HG02981 (cell line): ENCODE data around the gene FCER2.

Experiments used
- ATAC-seq: cut with Tn5 transposase; IDR thresholded peaks from one replicate; pipeline ENCODE4 v1.9.1; 2021; ENCODE audit warnings: mild to moderate bottlenecking, moderate library complexity; ENCODE audit not compliant: unreplicated experiment

Gene FCER2

GRCh38 chr19:7733376-7733775, 31.4 kb upstream of the FCER2 start:
- ATAC-seq = no peak

- ATAC-seq = no peak
Measured at GRCh38 chr19:7732045-7732444, 30.1 kb upstream of the FCER2 start, which contains the start of gene CLEC4G. CLEC4G (minus strand) TSS chr19:7732110; CDS start chr19:7732102, 8 bp downstream.

GRCh38 chr19:7731615-7732014, 29.7 kb upstream of the FCER2 start:
- no peak for ATAC-seq

GRCh38 chr19:7731218-7731595, 29.3 kb upstream of the FCER2 start:
- ATAC-seq = no peak

- ATAC-seq = no peak
Measured at GRCh38 chr19:7730286-7731217, 28.6 kb upstream of the FCER2 start.

GRCh38 chr19:7729831-7730285, 27.9 kb upstream of the FCER2 start:
- no peak for ATAC-seq

GRCh38 chr19:7729211-7729610, 27.3 kb upstream of the FCER2 start:
- ATAC-seq = no peak

GRCh38 chr19:7725791-7726190, 23.9 kb upstream of the FCER2 start:
- no peak for ATAC-seq

- ATAC-seq = no peak
Measured at GRCh38 chr19:7722231-7722651, 20.3 kb upstream of the FCER2 start.

GRCh38 chr19:7720351-7720750, 18.4 kb upstream of the FCER2 start:
- ATAC-seq = no peak

GRCh38 chr19:7718668-7719067, 16.7 kb upstream of the FCER2 start:
- no peak for ATAC-seq

GRCh38 chr19:7716762-7717161, 14.8 kb upstream of the FCER2 start:
- ATAC-seq = no peak

GRCh38 chr19:7715671-7716070, 13.7 kb upstream of the FCER2 start:
- no peak for ATAC-seq

GRCh38 chr19:7710616-7711015, 8.7 kb upstream of the FCER2 start:
- no peak for ATAC-seq

- no peak for ATAC-seq
Measured at GRCh38 chr19:7709932-7710460, 8.1 kb upstream of the FCER2 start.

- no peak for ATAC-seq
Measured at GRCh38 chr19:7706955-7707456, 5.1 kb upstream of the FCER2 start.

- ATAC-seq = no peak
Measured at GRCh38 chr19:7706188-7706954, 4.4 kb upstream of the FCER2 start.

GRCh38 chr19:7705387-7706187, 3.7 kb upstream of the FCER2 start:
- no peak for ATAC-seq

GRCh38 chr19:7704280-7705060, 2.5 kb upstream of the FCER2 start:
- no peak for ATAC-seq

GRCh38 chr19:7703332-7703731, 1.4 kb upstream of the FCER2 start:
- ATAC-seq = no peak
